DMS79 treated with DMSO at 0.1 percent for 48 hours (cell line): ENCODE data around the gene TLE3.

Source experiments
- DNase-seq: peaks from one replicate; lab custom pipeline; 2025; lab: John Stamatoyannopoulos, UW

Gene TLE3

GRCh38 chr15:70099167-70099966 is 1.6 kb upstream of the TLE3 start:
- DNase-seq = peak; percentile 88

GRCh38 chr15:70098461-70099166 is 897 bp upstream of the TLE3 start:
- DNase-seq = no peak

- no peak for DNase-seq
Observed at GRCh38 chr15:70098153-70098460, 390 bp upstream of the TLE3 start.

GRCh38 chr15:70097063-70097320 is 725 bp downstream of the TLE3 start:
- DNase-seq = no peak

GRCh38 chr15:70096215-70097062 is 1.3 kb downstream of the TLE3 start:
- peak; percentile 19 for DNase-seq

GRCh38 chr15:70095408-70096214 is 2.1 kb downstream of the TLE3 start:
- DNase-seq = peak; percentile 8

GRCh38 chr15:70094690-70095311 is 2.9 kb downstream of the TLE3 start:
- DNase-seq = peak; percentile 26

GRCh38 chr15:70093481-70094319 is 4.0 kb downstream of the TLE3 start:
- DNase-seq = no peak

- DNase-seq = no peak
Observed at GRCh38 chr15:70093070-70093469, 4.6 kb downstream of the TLE3 start.

- DNase-seq = no peak
Observed at GRCh38 chr15:70092464-70093027, 5.2 kb downstream of the TLE3 start.

- peak; percentile 59 for DNase-seq
Observed at GRCh38 chr15:70091726-70092463, 5.8 kb downstream of the TLE3 start.

- no peak for DNase-seq
Observed at GRCh38 chr15:70090436-70091296, 7.1 kb downstream of the TLE3 start.

GRCh38 chr15:70089692-70089971 is 8.1 kb downstream of the TLE3 start:
- DNase-seq = no peak

GRCh38 chr15:70088887-70089691 is 8.6 kb downstream of the TLE3 start:
- peak; percentile 29 for DNase-seq

GRCh38 chr15:70088455-70088854 is 9.3 kb downstream of the TLE3 start:
- peak; percentile 74 for DNase-seq

GRCh38 chr15:70087708-70088352 is 9.9 kb downstream of the TLE3 start:
- DNase-seq = no peak

GRCh38 chr15:70086636-70087035 is 11.1 kb downstream of the TLE3 start:
- DNase-seq = no peak

- no peak for DNase-seq
Observed at GRCh38 chr15:70084461-70084860, 13.3 kb downstream of the TLE3 start.
